Liver (tissue), 3 donors: ENCODE data around the gene RAD51B.

Experiments used
- FOXA1 ChIP-seq: IDR thresholded peaks from 2 replicates; pipeline ENCODE4 v1.6.1; 2016; ENCODE audit warnings: antibody characterized with exemption
- JUND ChIP-seq, 2 donors: IDR thresholded peaks; 2 replicates each; pipeline ENCODE4 v1.6.1; 2016; ENCODE audit warnings: antibody characterized with exemption in 2 of 2
- RAD21 ChIP-seq, 2 donors: IDR thresholded peaks; 2 replicates each; pipeline ENCODE4 v1.6.1; 2016; ENCODE audit warnings: antibody characterized with exemption in 2 of 2, mild to moderate bottlenecking in 2 of 2
- YY1 ChIP-seq: IDR thresholded peaks from 2 replicates; pipeline ENCODE4 v1.6.1; 2016; ENCODE audit warnings: antibody characterized with exemption, mild to moderate bottlenecking
- TF ChIP-seq, protein P1 (sequence below): fragments of 150-350 bp; IDR thresholded peaks from 2 replicates; pipeline ENCODE4 v1.5.1; 2017; ENCODE audit warnings: improper control_type of control experiment, low read depth, low read length; ENCODE audit not compliant: missing input control
- TF ChIP-seq, protein P2 (sequence below): IDR thresholded peaks from 2 replicates; pipeline ENCODE4 v1.6.1; 2016; ENCODE audit warnings: antibody characterized with exemption, mild to moderate bottlenecking
- donor health status: healthy.
- donor health status: healthy.

DNA sequence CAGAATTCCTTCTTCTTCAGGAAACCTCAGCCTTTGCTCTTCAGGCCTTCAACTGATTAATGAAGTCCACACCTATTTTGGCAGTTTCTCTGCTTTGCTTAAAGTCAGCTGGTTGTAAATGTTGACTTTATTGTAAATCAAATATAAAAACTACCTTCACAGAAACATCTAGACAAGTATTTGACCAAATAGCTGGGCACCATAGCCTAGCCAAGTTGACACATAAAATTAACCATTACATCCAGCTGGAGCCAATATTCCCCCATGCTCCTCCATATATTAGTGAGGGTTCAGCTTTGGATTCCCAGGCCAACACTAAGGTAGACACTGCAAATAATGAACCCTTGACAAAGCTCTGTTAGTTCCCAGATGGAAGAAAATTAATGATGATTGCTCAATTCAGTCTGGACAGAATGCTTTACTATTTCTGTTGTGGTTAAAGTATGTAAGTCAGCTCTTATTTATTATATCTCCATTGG is 847.8 kb downstream of the RAD51B start:
- no peak for TF ChIP-seq JUND (IDR thresholded peaks at IDR 0.05)
- TF ChIP-seq, protein P1, sequence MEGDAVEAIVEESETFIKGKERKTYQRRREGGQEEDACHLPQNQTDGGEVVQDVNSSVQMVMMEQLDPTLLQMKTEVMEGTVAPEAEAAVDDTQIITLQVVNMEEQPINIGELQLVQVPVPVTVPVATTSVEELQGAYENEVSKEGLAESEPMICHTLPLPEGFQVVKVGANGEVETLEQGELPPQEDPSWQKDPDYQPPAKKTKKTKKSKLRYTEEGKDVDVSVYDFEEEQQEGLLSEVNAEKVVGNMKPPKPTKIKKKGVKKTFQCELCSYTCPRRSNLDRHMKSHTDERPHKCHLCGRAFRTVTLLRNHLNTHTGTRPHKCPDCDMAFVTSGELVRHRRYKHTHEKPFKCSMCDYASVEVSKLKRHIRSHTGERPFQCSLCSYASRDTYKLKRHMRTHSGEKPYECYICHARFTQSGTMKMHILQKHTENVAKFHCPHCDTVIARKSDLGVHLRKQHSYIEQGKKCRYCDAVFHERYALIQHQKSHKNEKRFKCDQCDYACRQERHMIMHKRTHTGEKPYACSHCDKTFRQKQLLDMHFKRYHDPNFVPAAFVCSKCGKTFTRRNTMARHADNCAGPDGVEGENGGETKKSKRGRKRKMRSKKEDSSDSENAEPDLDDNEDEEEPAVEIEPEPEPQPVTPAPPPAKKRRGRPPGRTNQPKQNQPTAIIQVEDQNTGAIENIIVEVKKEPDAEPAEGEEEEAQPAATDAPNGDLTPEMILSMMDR: no peak
- TF ChIP-seq, protein P2, sequence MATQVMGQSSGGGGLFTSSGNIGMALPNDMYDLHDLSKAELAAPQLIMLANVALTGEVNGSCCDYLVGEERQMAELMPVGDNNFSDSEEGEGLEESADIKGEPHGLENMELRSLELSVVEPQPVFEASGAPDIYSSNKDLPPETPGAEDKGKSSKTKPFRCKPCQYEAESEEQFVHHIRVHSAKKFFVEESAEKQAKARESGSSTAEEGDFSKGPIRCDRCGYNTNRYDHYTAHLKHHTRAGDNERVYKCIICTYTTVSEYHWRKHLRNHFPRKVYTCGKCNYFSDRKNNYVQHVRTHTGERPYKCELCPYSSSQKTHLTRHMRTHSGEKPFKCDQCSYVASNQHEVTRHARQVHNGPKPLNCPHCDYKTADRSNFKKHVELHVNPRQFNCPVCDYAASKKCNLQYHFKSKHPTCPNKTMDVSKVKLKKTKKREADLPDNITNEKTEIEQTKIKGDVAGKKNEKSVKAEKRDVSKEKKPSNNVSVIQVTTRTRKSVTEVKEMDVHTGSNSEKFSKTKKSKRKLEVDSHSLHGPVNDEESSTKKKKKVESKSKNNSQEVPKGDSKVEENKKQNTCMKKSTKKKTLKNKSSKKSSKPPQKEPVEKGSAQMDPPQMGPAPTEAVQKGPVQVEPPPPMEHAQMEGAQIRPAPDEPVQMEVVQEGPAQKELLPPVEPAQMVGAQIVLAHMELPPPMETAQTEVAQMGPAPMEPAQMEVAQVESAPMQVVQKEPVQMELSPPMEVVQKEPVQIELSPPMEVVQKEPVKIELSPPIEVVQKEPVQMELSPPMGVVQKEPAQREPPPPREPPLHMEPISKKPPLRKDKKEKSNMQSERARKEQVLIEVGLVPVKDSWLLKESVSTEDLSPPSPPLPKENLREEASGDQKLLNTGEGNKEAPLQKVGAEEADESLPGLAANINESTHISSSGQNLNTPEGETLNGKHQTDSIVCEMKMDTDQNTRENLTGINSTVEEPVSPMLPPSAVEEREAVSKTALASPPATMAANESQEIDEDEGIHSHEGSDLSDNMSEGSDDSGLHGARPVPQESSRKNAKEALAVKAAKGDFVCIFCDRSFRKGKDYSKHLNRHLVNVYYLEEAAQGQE: no peak
- no peak for TF ChIP-seq FOXA1
- TF ChIP-seq YY1: no peak
- no peak for TF ChIP-seq RAD21 (IDR thresholded peaks at IDR 0.05)
